ENCODE data around the gene PHACTR1.
"Not testable (repeated sequence)": the region's sequence is repeated elsewhere in the genome, so short reads cannot be mapped to it uniquely, and the experiment has no call there.

PHACTR1 gene

GRCh38 chr6:12903246-12903645 is 186.7 kb downstream of the PHACTR1 start:
- DNase-seq (ENCODE audit: low read depth), result no peak

- DNase-seq (ENCODE audit: low read depth), result no peak
Measured at GRCh38 chr6:12909833-12910232, 193.3 kb downstream of the PHACTR1 start.

- DNase-seq (ENCODE audit: low read depth), result peak; percentile 22
Measured at GRCh38 chr6:12911427-12911826, 194.9 kb downstream of the PHACTR1 start.

GRCh38 chr6:12913201-12913600 is 196.6 kb downstream of the PHACTR1 start:
- no peak for DNase-seq (ENCODE audit: low read depth)

GRCh38 chr6:12916006-12916405 is 199.4 kb downstream of the PHACTR1 start:
- DNase-seq (ENCODE audit: low read depth), result no peak

- no peak for DNase-seq (ENCODE audit: low read depth)
Measured at GRCh38 chr6:12916420-12917136, 200.0 kb downstream of the PHACTR1 start.

GRCh38 chr6:12921467-12921866 is 204.9 kb downstream of the PHACTR1 start:
- no peak for DNase-seq (ENCODE audit: low read depth)

GRCh38 chr6:12923644-12924235 is 207.2 kb downstream of the PHACTR1 start:
- DNase-seq (ENCODE audit: low read depth), result no peak

GRCh38 chr6:12924911-12925310 is 208.3 kb downstream of the PHACTR1 start:
- no peak for DNase-seq (ENCODE audit: low read depth)

GRCh38 chr6:12927746-12928145 is 211.2 kb downstream of the PHACTR1 start:
- DNase-seq (ENCODE audit: low read depth), result no peak

- DNase-seq (ENCODE audit: low read depth), result no peak
Measured at GRCh38 chr6:12929678-12930077, 213.1 kb downstream of the PHACTR1 start.

- no peak for DNase-seq (ENCODE audit: low read depth)
Measured at GRCh38 chr6:12931639-12932038, 215.1 kb downstream of the PHACTR1 start.

GRCh38 chr6:12935637-12936036 is 219.1 kb downstream of the PHACTR1 start:
- no peak for DNase-seq (ENCODE audit: low read depth)

- DNase-seq (ENCODE audit: low read depth), result no peak
Measured at GRCh38 chr6:12937971-12938370, 221.4 kb downstream of the PHACTR1 start.

- no peak for DNase-seq (ENCODE audit: low read depth)
Measured at GRCh38 chr6:12939314-12939713, 222.7 kb downstream of the PHACTR1 start.

GRCh38 chr6:12941422-12941821 is 224.9 kb downstream of the PHACTR1 start:
- peak; percentile 57 for DNase-seq (ENCODE audit: low read depth)

GRCh38 chr6:12943549-12943948 is 227.0 kb downstream of the PHACTR1 start:
- DNase-seq (ENCODE audit: low read depth), result no peak

GRCh38 chr6:12944001-12944400 is 227.4 kb downstream of the PHACTR1 start:
- no peak for DNase-seq (ENCODE audit: low read depth)

GRCh38 chr6:12944528-12944927 is 228.0 kb downstream of the PHACTR1 start:
- DNase-seq (ENCODE audit: low read depth), result not testable (repeated sequence)

GRCh38 chr6:12947151-12947871 is 230.7 kb downstream of the PHACTR1 start:
- DNase-seq (ENCODE audit: low read depth), result no peak

GRCh38 chr6:12947967-12948366 is 231.4 kb downstream of the PHACTR1 start:
- no peak for DNase-seq (ENCODE audit: low read depth)

- no peak for DNase-seq (ENCODE audit: low read depth)
Measured at GRCh38 chr6:12950976-12951375, 234.4 kb downstream of the PHACTR1 start.

GRCh38 chr6:12951415-12951814 is 234.8 kb downstream of the PHACTR1 start:
- no peak for DNase-seq (ENCODE audit: low read depth)

All from amniotic epithelial cell (primary cell).